Activated T-helper 1 cell treated with anti-CD3 and anti-CD28 coated beads, Interleukin-2, amount 50 U/mL, for 16 hours (primary cell): ENCODE data around the gene TSC22D2.

Source experiments
- DNase-seq, 2 donors: peaks; one replicate each; pipeline ENCODE4 v3.0.0-alpha.2; 2020; ENCODE audit warnings: low read depth in 1 of 2, low spot score in 1 of 2

The TSC22D2 gene

GRCh38 chr3:150408221-150409124, at the start of gene TSC22D2:
Gene TSC22D2 (plus strand): TSS chr3:150408298. CDS start chr3:150409351, 1,053 bp downstream.
- DNase-seq: peak; percentile 94 to 97

GRCh38 chr3:150359381-150359780, 48.7 kb upstream of the TSC22D2 start:
- DNase-seq: no peak

- no peak for DNase-seq
Measured at GRCh38 chr3:150360966-150361365, 47.1 kb upstream of the TSC22D2 start.

GRCh38 chr3:150362515-150363302, 45.4 kb upstream of the TSC22D2 start:
- no peak for DNase-seq

- no peak for DNase-seq
Measured at GRCh38 chr3:150363420-150363819, 44.7 kb upstream of the TSC22D2 start.

GRCh38 chr3:150365132-150365604, 42.9 kb upstream of the TSC22D2 start:
- no peak for DNase-seq

- no peak for DNase-seq
Measured at GRCh38 chr3:150367757-150368156, 40.3 kb upstream of the TSC22D2 start.

GRCh38 chr3:150370122-150370602, 37.9 kb upstream of the TSC22D2 start:
- no peak for DNase-seq

GRCh38 chr3:150370999-150371398, 37.1 kb upstream of the TSC22D2 start:
- no peak for DNase-seq

- no peak for DNase-seq
Measured at GRCh38 chr3:150371741-150372254, 36.3 kb upstream of the TSC22D2 start.

- DNase-seq: no peak
Measured at GRCh38 chr3:150372320-150372719, 35.8 kb upstream of the TSC22D2 start.

GRCh38 chr3:150372722-150373121, 35.4 kb upstream of the TSC22D2 start:
- no peak for DNase-seq

GRCh38 chr3:150373234-150373875, 34.7 kb upstream of the TSC22D2 start:
- no peak for DNase-seq

GRCh38 chr3:150374975-150375374, 33.1 kb upstream of the TSC22D2 start:
- DNase-seq: no peak

GRCh38 chr3:150376001-150376848, 31.9 kb upstream of the TSC22D2 start:
- no peak for DNase-seq

GRCh38 chr3:150377601-150378300, 30.3 kb upstream of the TSC22D2 start:
- no peak for DNase-seq

GRCh38 chr3:150378301-150378748, 29.8 kb upstream of the TSC22D2 start:
- DNase-seq: no peak

- no peak for DNase-seq
Measured at GRCh38 chr3:150379469-150379868, 28.6 kb upstream of the TSC22D2 start.
